Muscle layer of duodenum (tissue), 2 donors: ENCODE measurements around the gene LAMB4.

Experiments used
- H3K27ac ChIP-seq: one replicate; pipeline ENCODE4 v1.7.0; 2013; ENCODE audit warnings: mild to moderate bottlenecking, low read length
- H3K27me3 ChIP-seq: one replicate; pipeline ENCODE4 v1.7.0; 2013; ENCODE audit warnings: low read depth, mild to moderate bottlenecking, control low read depth, low read length
- H3K36me3 ChIP-seq, 2 donors: one replicate each; pipeline ENCODE4 v1.7.0; 2013; ENCODE audit warnings: low read length in 2 of 2, control low read depth in 1 of 2, mild to moderate bottlenecking in 1 of 2; ENCODE audit not compliant: insufficient read depth in 2 of 2, control insufficient read depth in 1 of 2
- H3K4me1 ChIP-seq, 2 donors: one replicate each; pipeline ENCODE4 v1.7.0; 2013; ENCODE audit warnings: low read length in 2 of 2, mild to moderate bottlenecking in 2 of 2, control low read depth in 1 of 2, moderate library complexity in 1 of 2; ENCODE audit not compliant: insufficient read depth in 2 of 2, control insufficient read depth in 1 of 2
- H3K4me3 ChIP-seq, 2 donors: one replicate each; pipeline ENCODE4 v1.7.0; 2013; ENCODE audit warnings: low read length in 2 of 2, low read depth in 1 of 2, mild to moderate bottlenecking in 1 of 2
- H3K9me3 ChIP-seq, 2 donors: one replicate each; pipeline ENCODE4 v1.7.0; 2013; ENCODE audit warnings: low read length in 2 of 2, control low read depth in 1 of 2, mild to moderate bottlenecking in 1 of 2; ENCODE audit not compliant: control insufficient read depth in 1 of 2
- donor health status: healthy.

LAMB4 gene

GRCh38 chr7:108008827-108009226 lies 121.3 kb downstream of the LAMB4 start:
- H3K9me3 ChIP-seq = no peaks in the 10 kb centered on the region
- no peak overlapping the region for H3K4me3 ChIP-seq
- peaks cover 4 to 9% of the 10 kb centered on the region in 2 donors for H3K4me1 ChIP-seq
- H3K36me3 ChIP-seq = no peaks in the 10 kb centered on the region
- no peaks in the 10 kb centered on the region for H3K27me3 ChIP-seq
- no peak overlapping the region for H3K27ac ChIP-seq

GRCh38 chr7:108008240-108008639 lies 121.9 kb downstream of the LAMB4 start:
- Histone ChIP-seq H3K27ac (no peak overlapping the region), H3K36me3 (no peaks in the 10 kb centered on the region), H3K4me1 (peaks cover 4 to 9% of the 10 kb centered on the region in 2 donors), H3K9me3 (no peaks in the 10 kb centered on the region), H3K4me3 (no peak overlapping the region), H3K27me3 (no peaks in the 10 kb centered on the region)

DNA sequence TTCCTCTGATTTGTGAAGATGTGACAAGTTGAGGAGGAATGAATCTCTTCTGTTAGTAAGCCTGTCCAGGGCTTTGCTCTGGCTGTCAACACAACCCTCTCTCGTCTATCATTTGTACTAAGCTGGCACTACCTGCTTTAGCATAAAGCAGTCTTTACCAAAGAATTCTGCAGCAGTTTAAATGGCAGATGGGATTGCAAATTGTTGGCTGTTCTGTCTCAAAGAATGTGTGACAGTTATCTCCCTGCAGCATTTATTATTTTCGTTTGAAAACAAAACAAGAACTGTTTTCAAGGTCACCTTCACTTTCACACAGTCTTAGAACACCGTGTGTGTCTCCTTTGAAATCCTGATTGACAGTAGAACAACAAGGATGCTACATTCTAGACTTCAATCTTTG lies 122.4 kb downstream of the LAMB4 start:
- Histone ChIP-seq H3K27ac (no peak overlapping the region), H3K36me3 (no peaks in the 10 kb centered on the region), H3K27me3 (no peaks in the 10 kb centered on the region), H3K4me1 (peaks cover 4 to 7% of the 10 kb centered on the region in 2 donors), H3K4me3 (no peak overlapping the region), H3K9me3 (no peaks in the 10 kb centered on the region)

DNA sequence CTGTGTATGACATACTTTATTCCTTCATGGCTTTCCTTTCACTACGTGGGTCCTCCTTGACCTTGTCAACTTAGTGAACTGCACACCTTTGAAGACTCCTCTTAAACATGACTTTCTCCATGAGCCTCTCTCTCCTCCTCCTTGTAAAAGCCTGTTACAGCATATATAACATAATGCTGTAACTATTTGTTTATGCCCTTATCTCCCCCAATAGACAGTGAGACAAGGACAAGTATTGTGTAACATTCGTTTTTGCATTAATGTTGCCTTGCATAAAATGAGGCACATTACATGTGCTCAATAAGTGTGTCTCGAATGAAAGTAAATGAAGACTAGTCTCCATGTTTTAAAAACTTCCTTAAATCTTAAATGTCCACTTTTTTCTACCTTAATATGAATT lies 122.9 kb downstream of the LAMB4 start:
- no peaks in the 10 kb centered on the region for H3K9me3 ChIP-seq
- H3K27me3 ChIP-seq = no peaks in the 10 kb centered on the region
- H3K27ac ChIP-seq = no peak overlapping the region
- H3K36me3 ChIP-seq = no peaks in the 10 kb centered on the region
- H3K4me1 ChIP-seq = peaks cover 2 to 4% of the 10 kb centered on the region in 2 donors
- H3K4me3 ChIP-seq = no peak overlapping the region

- H3K4me1 ChIP-seq = peaks cover 0 to 8% of the 10 kb centered on the region in 2 donors
- H3K27ac ChIP-seq = peak overlapping the region; percentile 56
- no peaks in the 10 kb centered on the region for H3K9me3 ChIP-seq
- peaks cover 4% of the 10 kb centered on the region for H3K27me3 ChIP-seq
- H3K36me3 ChIP-seq = no peaks in the 10 kb centered on the region
- H3K4me3 ChIP-seq = no peak overlapping the region
These were observed 125.7 kb downstream of the LAMB4 start for GRCh38 chr7:108004220-108005142.

GRCh38 chr7:108003599-108003935 lies 126.6 kb downstream of the LAMB4 start:
- H3K4me1 ChIP-seq = peaks cover 0 to 14% of the 10 kb centered on the region in 2 donors
- H3K4me3 ChIP-seq = peak overlapping the region; percentile 78 to 86
- H3K27ac ChIP-seq = peak overlapping the region; percentile 17
- no peaks in the 10 kb centered on the region for H3K9me3 ChIP-seq
- no peaks in the 10 kb centered on the region for H3K36me3 ChIP-seq
- H3K27me3 ChIP-seq = peaks cover 4% of the 10 kb centered on the region

GRCh38 chr7:108002726-108003598 lies 127.2 kb downstream of the LAMB4 start, which contains the start of gene LAMB1:
Gene LAMB1 (minus strand): TSS chr7:108003161. CDS start chr7:108002885, 276 bp downstream.
- peaks cover 0 to 15% of the 10 kb centered on the region in 2 donors for H3K4me1 ChIP-seq
- no peaks in the 10 kb centered on the region for H3K36me3 ChIP-seq
- no peaks in the 10 kb centered on the region for H3K9me3 ChIP-seq
- peaks cover 4% of the 10 kb centered on the region for H3K27me3 ChIP-seq
- H3K4me3 ChIP-seq = peak within 1 kb of the TSS; percentile 78 to 86
- peak within 1 kb of the TSS; percentile 82 for H3K27ac ChIP-seq

DNA sequence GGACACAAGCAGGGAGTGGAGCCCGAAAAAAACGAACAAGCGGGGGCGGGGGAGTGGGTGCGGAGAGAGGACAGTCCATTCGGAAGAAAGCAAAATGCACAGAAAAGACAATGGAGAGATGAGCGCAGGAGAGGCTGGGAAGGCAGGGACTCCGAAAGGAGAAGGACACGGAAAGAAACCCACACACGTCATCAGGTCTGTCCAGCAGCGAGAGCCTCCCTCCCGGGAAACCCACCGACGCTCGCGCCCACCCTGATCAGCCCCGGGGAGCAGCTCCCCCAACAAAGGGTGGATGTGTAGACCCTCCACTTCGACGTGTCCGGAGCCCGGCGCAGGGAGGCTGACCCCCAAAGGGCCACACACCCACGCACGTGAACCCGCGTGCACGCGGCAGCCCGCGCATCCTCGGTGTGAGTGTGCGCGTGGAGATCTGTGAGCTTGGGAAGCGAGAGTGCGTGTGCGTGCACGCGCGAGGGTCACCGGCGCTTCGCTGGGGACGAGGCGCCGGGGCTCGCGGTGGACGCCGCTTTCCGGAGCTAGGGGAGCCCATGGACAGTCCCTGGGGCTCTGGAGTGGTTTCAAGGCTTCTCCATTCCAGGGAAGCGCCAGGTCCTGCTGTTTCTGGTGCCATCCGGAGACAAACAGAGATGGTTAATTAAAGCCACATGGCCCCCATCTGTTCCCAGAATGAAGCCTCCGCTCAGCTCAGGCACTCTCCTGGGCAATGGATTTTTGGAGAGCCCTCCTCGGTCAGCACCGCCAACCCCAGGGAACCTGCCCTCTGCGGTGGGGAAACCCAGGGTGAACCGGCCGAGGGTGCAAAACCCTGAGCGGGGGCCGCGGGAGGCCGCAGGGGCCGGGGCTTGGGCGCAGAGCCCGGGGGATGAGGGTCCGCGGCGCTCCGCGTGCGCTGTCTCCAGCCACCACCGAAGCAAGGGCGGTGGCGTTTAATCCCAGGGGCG lies 128.1 kb downstream of the LAMB4 start:
- Histone ChIP-seq H3K36me3 (no peaks in the 10 kb centered on the region), H3K9me3 (no peaks in the 10 kb centered on the region), H3K4me3 (peak overlapping the region; percentile 78 to 86), H3K27me3 (peaks cover 4% of the 10 kb centered on the region), H3K4me1 (peaks cover 3 to 19% of the 10 kb centered on the region in 2 donors), H3K27ac (peak overlapping the region; percentile 82)

- peak overlapping the region; percentile 82 for H3K27ac ChIP-seq
- no peaks in the 10 kb centered on the region for H3K9me3 ChIP-seq
- peak overlapping the region; percentile 78 to 86 for H3K4me3 ChIP-seq
- H3K27me3 ChIP-seq = peaks cover 4% of the 10 kb centered on the region
- no peaks in the 10 kb centered on the region for H3K36me3 ChIP-seq
- peaks cover 8 to 22% of the 10 kb centered on the region in 2 donors for H3K4me1 ChIP-seq
These were observed 129.0 kb downstream of the LAMB4 start for GRCh38 chr7:108000875-108001763.
